ENCODE data around the gene ZFAND3. TPM values are rescaled to one million over a fixed set of nuclear protein-coding genes. Genes with fewer than 3 reads are reported as not detected.

The ZFAND3 gene
- total RNA-seq, 1 experiment from 2014 or later, result 22.2 TPM

DNA sequence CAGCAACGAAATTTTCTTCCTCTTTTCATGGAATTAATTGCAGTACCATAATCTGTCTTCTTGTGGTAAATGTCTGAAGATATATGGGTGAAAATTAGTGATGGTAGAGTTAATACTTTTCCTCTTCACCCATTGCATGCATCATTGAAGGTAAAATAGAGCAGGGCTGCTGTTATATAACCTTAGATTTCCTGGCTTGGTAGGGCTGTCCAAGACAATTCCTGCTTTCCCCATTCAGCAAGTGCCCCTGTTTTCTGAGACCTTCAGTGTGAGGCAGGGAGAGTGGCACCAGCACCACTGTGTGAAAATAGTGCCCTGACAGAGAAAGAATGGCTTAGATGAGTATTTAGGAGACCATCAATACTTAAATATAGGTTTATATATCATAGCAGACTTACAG is 202.0 kb downstream of the ZFAND3 start:
- H3K36me3 ChIP-seq (ENCODE audit: low read depth, low read length), result no peaks in the 10 kb centered on the region
- no peak for TF ChIP-seq EZH2 (IDR thresholded peaks at IDR 0.05; ENCODE audit: low read length, unreplicated experiment)
- no peak for TF ChIP-seq EZH2phosphoT487 (IDR thresholded peaks at IDR 0.05; ENCODE audit: borderline replicate concordance, low read length)
- TF ChIP-seq, protein P1, sequence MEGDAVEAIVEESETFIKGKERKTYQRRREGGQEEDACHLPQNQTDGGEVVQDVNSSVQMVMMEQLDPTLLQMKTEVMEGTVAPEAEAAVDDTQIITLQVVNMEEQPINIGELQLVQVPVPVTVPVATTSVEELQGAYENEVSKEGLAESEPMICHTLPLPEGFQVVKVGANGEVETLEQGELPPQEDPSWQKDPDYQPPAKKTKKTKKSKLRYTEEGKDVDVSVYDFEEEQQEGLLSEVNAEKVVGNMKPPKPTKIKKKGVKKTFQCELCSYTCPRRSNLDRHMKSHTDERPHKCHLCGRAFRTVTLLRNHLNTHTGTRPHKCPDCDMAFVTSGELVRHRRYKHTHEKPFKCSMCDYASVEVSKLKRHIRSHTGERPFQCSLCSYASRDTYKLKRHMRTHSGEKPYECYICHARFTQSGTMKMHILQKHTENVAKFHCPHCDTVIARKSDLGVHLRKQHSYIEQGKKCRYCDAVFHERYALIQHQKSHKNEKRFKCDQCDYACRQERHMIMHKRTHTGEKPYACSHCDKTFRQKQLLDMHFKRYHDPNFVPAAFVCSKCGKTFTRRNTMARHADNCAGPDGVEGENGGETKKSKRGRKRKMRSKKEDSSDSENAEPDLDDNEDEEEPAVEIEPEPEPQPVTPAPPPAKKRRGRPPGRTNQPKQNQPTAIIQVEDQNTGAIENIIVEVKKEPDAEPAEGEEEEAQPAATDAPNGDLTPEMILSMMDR (conservative IDR thresholded peaks at IDR 0.05; ENCODE audit: low read depth, low read length), result no peak
- H3F3A ChIP-seq (ENCODE audit: low read length, unreplicated experiment), result no peaks in the 10 kb centered on the region
- DNase-seq (no peak), ATAC-seq (no peak)
- no peak overlapping the region for H3K4me3 ChIP-seq (ENCODE audit: low read length)
- H3K27me3 ChIP-seq (ENCODE audit: low read length), result no peaks in the 10 kb centered on the region
- peaks cover 20% of the 10 kb centered on the region for H3K79me2 ChIP-seq (ENCODE audit: low read length)
- intact Hi-C loops (cut with micrococcal nuclease), result no loop called here
- H3K4me2 ChIP-seq (ENCODE audit: low read length), result no peak overlapping the region
- no peak overlapping the region for H3K27ac ChIP-seq (ENCODE audit: low read length)
- H3K9me2 ChIP-seq (replicated peaks; ENCODE audit: low read length), result no peaks in the 10 kb centered on the region
- H4K20me1 ChIP-seq (ENCODE audit: low read length), result peaks cover 6% of the 10 kb centered on the region; the same call in 1 of the 2 replicates
- H3K9ac ChIP-seq (ENCODE audit: low read length), result no peak overlapping the region
- no peak overlapping the region for H2AFZ ChIP-seq (ENCODE audit: low read length)
- CTCF ChIA-PET, result no interaction called here
- POLR2A ChIA-PET (ENCODE audit: unreplicated experiment), result interaction anchor here (0.5 kb wide), 2 partner anchors 10 to 679 kb away, joined by 3 to 8 read pairs; no protein-coding TSS in a partner anchor
- H3K4me1 ChIP-seq (ENCODE audit: insufficient read depth, low read length), result no peaks in the 10 kb centered on the region
- no TSS peak for BruUV-seq (replicated peaks)
- no peaks in the 10 kb centered on the region; the same call in 1 of the 2 replicates for H3K9me3 ChIP-seq (ENCODE audit: low read length)

DNA sequence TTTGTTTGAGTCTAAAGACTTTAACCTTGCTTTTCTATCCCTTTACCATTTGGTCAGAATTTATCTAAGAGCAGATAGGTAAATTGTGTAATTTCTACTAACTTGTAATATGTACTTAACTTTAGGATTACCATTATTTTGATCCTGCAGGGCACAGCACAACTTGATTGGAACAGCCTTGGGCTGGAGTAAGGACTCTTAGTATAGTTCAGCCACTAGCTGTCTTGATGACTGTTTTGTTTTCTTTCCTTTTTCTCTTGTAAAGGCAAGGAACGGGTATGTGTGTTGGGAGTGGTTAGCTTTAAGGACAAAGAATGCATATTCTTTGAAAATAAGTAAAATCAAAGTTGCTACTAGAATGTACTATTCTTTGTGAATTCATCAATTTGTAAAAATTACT is 203.2 kb downstream of the ZFAND3 start:
- Histone ChIP-seq H3K79me2 (ENCODE audit: low read length) (peaks cover 26% of the 10 kb centered on the region), H3K4me1 (ENCODE audit: insufficient read depth, low read length) (no peaks in the 10 kb centered on the region), H3K27ac (ENCODE audit: low read length) (no peak overlapping the region), H2AFZ (ENCODE audit: low read length) (no peak overlapping the region), H3K4me2 (ENCODE audit: low read length) (no peak overlapping the region), H3K4me3 (ENCODE audit: low read length) (no peak overlapping the region), H3K9ac (ENCODE audit: low read length) (no peak overlapping the region), H3K9me2 (replicated peaks; ENCODE audit: low read length) (no peaks in the 10 kb centered on the region), H3K27me3 (ENCODE audit: low read length) (no peaks in the 10 kb centered on the region), H3F3A (ENCODE audit: low read length, unreplicated experiment) (no peaks in the 10 kb centered on the region), H4K20me1 (ENCODE audit: low read length) (peaks cover 10% of the 10 kb centered on the region; the same call in 1 of the 2 replicates), H3K36me3 (ENCODE audit: low read depth, low read length) (no peaks in the 10 kb centered on the region), H3K9me3 (ENCODE audit: low read length) (no peaks in the 10 kb centered on the region; the same call in 1 of the 2 replicates)
- POLR2A ChIA-PET (ENCODE audit: unreplicated experiment), result interaction anchor here (0.6 kb wide), 1 partner anchor 405 kb away, joined by 17 read pairs; no protein-coding TSS in a partner anchor
- intact Hi-C loops (cut with micrococcal nuclease), result no loop called here
- BruUV-seq (replicated peaks), result no TSS peak
- TF ChIP-seq, protein P1 (conservative IDR thresholded peaks at IDR 0.05; ENCODE audit: low read depth, low read length), result no peak
- TF ChIP-seq EZH2 (IDR thresholded peaks at IDR 0.05; ENCODE audit: low read length, unreplicated experiment) (no peak), EZH2phosphoT487 (IDR thresholded peaks at IDR 0.05; ENCODE audit: borderline replicate concordance, low read length) (no peak)
- DNase-seq (no peak), ATAC-seq (no peak)
- CTCF ChIA-PET, result no interaction called here

DNA sequence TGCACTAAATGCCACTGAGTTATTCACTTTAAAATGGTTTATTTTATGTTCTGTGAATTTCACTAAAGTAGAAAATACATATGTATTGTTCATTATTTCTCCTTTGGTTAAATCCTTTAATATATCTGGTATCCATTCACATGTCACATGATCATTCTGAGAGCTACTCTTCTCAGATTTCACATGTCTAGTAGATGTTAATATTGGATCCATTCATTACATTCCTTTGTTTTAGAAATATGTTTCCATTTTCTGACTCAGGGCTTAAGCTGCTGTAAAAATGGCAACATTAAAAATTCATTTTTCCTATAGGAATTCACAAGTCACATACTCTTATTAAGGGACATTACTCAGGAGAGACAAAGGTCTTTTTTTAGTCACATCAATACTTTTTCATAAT is 205.4 kb downstream of the ZFAND3 start:
- no peak overlapping the region for H2AFZ ChIP-seq (ENCODE audit: low read length)
- H3K9ac ChIP-seq (ENCODE audit: low read length), result no peak overlapping the region
- no peak overlapping the region for H3K4me3 ChIP-seq (ENCODE audit: low read length)
- peaks cover 41% of the 10 kb centered on the region for H3K79me2 ChIP-seq (ENCODE audit: low read length)
- H3F3A ChIP-seq (ENCODE audit: low read length, unreplicated experiment), result no peaks in the 10 kb centered on the region
- no peaks in the 10 kb centered on the region for H3K9me2 ChIP-seq (replicated peaks; ENCODE audit: low read length)
- H3K27ac ChIP-seq (ENCODE audit: low read length), result no peak overlapping the region
- H3K36me3 ChIP-seq (ENCODE audit: low read depth, low read length), result no peaks in the 10 kb centered on the region
- no peaks in the 10 kb centered on the region for H3K27me3 ChIP-seq (ENCODE audit: low read length)
- intact Hi-C loops (cut with micrococcal nuclease), result no loop called here
- no peak for ATAC-seq
- ChIA-PET POLR2A (ENCODE audit: unreplicated experiment) (no interaction called here), CTCF (interaction anchor here (0.6 kb wide), 1 partner anchor 13 kb away, joined by 3 read pairs; no protein-coding TSS in a partner anchor)
- no peak overlapping the region for H3K4me2 ChIP-seq (ENCODE audit: low read length)
- BruUV-seq (replicated peaks), result no TSS peak
- H4K20me1 ChIP-seq (ENCODE audit: low read length), result peaks cover 8% of the 10 kb centered on the region; the same call in 1 of the 2 replicates
- no peaks in the 10 kb centered on the region; the same call in 1 of the 2 replicates for H3K9me3 ChIP-seq (ENCODE audit: low read length)
- TF ChIP-seq EZH2 (IDR thresholded peaks at IDR 0.05; ENCODE audit: low read length, unreplicated experiment) (no peak), EZH2phosphoT487 (IDR thresholded peaks at IDR 0.05; ENCODE audit: borderline replicate concordance, low read length) (no peak)
- TF ChIP-seq, protein P1 (conservative IDR thresholded peaks at IDR 0.05; ENCODE audit: low read depth, low read length), result no peak
- no peaks in the 10 kb centered on the region for H3K4me1 ChIP-seq (ENCODE audit: insufficient read depth, low read length)
- DNase-seq, result no peak

Data from PC-3 (cell line).